NCI-H1105 (cell line): ENCODE results near the gene TTC7B.

ENCODE experiments used
- DNase-seq: peaks from one replicate; lab custom pipeline; 2025; lab: John Stamatoyannopoulos, UW

Gene TTC7B

GRCh38 chr14:90674716-90675115, 141.5 kb downstream of the TTC7B start:
- no peak for DNase-seq

DNA sequence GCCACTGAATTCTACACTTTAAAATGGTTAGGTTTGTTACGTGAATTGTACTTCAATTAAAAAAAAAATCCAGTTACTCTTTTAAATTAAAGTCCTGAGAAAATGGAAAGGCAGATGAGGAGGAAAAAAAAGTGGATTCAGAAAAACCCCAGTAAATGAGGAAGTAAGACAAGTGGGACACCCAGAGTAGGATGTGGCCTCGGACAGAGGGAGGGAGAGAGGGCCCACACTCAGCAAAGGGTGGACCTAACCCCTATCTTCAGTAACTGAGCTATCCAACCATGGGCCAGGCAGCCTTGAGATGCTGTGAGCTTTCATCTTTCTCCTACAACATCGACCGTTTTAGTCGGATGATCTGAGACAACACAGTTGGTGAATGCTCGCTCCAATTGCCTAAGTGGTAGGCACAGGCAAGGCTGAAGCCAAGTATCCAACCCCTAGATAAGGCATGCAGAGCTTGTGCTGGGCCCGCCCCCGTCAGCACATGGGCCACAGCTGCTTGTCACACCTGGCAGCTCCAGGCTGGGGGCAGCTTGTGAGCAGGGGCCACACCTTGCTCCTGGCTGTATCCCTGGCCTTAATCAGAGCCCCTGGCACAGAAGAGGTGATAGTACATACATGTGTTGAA, 142.1 kb downstream of the TTC7B start:
- DNase-seq, result no peak

- DNase-seq, result no peak
Observed at GRCh38 chr14:90671382-90672234, 144.6 kb downstream of the TTC7B start.

DNA sequence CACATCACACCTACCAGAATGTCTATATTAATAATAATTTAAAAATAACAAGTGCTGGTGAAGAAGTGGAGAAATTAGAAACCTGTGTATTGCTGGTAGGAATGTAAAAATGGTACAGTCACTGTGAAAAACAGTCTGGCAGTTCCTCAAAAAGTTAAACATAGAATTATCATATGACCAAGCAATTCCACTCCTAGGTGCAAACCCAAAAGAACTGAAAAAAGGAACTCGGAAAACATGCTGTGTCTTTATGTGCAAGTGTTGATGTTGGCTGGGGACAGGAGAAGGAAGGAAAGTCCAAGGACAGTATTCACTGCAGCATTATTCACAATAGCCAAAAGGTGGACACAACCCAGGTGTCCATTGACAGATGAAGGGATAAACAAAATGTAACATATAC, 146.5 kb downstream of the TTC7B start:
- DNase-seq, result no peak

DNA sequence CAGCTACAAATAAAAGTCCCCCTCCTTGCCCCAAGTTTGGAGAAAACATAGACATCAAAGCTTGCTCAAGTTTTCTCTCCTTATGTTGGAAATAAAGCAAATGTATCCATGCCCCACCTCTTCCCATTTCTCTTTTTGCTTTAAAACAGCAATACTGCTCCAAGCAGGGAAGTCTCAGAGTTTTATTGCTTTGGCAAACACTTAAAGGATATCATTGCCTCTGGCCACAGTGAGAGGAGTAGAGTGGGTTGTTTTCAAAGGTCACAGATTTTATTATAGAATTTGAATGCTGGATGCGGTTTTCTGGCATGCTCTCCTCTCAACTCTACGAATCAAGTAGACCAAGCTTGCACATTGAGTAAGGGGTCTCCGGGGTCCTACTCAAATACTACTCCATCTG, 149.7 kb downstream of the TTC7B start:
- DNase-seq, result no peak

- no peak for DNase-seq
Observed at GRCh38 chr14:90665321-90666000, 150.8 kb downstream of the TTC7B start.

- no peak for DNase-seq
Observed at GRCh38 chr14:90664911-90665310, 151.3 kb downstream of the TTC7B start.

- DNase-seq, result no peak
Observed at GRCh38 chr14:90663680-90664079, 152.6 kb downstream of the TTC7B start.

- DNase-seq, result no peak
Observed at GRCh38 chr14:90663140-90663539, 153.1 kb downstream of the TTC7B start.

DNA sequence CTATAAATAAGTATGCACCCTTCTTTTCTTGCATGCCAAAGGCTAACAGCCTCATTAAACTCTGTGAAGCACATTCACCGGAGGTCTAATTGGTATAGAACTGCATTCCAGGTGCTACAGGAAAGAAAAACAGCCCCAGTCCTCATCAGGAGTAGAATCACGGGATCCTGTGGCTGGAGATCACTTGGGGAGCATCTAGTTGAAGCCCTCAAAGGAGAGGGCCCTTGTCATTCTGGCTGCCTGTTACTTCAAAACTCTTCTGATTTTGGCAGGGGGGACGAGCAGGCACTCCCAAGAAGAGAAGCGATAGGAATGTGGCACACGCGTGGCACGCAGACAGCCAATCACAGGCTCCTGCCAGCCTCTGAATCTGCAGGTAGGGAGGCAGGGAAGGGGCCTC, 154.4 kb downstream of the TTC7B start:
- no peak for DNase-seq

GRCh38 chr14:90660865-90661570, 155.2 kb downstream of the TTC7B start:
- no peak for DNase-seq

DNA sequence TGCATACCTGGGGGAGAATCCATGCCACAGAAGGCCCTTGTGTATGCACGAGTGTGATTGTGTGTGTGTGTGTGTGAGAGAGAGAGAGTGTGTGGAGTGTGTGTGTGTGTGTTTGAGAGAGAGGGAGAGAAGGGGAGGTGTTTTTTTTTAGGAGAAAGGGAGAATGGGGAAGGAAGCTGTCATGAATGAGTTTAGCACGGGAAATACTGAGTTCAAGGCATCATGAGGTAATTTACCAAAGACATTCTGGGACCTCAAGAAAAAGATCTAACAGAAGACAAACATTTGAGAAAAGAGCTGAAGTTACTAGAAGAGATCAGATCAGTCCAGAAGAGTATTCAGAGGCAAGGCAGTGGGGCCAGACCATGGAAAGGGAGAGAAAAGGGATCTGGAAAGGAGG, 157.1 kb downstream of the TTC7B start:
- DNase-seq, result no peak

GRCh38 chr14:90658541-90658967, 157.7 kb downstream of the TTC7B start:
- no peak for DNase-seq

DNA sequence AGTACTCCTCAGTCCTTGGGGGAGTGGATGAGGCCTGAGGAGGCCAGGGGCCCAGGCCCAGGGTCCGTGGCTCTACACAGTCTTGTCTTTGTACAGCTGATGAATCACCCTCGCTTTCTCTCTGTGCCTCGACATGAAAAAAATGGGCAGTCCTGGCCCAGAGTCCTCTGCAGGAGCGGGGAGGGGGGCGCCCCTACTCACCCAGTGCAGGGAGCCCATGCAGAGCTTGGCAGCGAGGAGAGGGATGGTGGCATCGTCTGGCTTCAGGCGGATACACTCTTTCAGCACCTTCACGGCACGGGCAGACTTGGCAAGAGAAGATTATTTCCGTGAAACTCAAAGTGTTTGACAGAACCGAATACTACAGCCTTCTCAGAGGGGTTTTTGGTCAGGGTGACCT, 159.3 kb downstream of the TTC7B start:
- DNase-seq, result no peak

DNA sequence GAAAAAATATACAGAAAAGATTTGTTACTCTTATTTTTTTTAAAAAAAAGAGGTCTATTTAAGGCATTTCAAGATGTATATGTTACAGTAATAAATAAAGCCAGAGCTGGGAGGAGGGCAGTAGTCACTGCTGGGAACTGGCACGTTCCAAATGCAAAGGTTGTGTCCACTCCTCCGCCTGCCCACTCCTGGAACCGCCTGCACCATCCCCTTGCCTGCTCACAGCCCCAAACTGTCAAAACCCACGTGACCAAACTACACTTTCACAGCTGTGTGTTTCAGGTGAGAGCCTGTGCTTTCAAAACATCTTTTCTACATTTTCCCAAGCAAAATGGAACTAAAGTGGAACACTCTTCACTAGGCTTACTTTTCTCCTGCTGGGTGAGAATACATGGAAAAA, 160.4 kb downstream of the TTC7B start:
- no peak for DNase-seq

- no peak for DNase-seq
Observed at GRCh38 chr14:90654831-90655276, 161.4 kb downstream of the TTC7B start.

DNA sequence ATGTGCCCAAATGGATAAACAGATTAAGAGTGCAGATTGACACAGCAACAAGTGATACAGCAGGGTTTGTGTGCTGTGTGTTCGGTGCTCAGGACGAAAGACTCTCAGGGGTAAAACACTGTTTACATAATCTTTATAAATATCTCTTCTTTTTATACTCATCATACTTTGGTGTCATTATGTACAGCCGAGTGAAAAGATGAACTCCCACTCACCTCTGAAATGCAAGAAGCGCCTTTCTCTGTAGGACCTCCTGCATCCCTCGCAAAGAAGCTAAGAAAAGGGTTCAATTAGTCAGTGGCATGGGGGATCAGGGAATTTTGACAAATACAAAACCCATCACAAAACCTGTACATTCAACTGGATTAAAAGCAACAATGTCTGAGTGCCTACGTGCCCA, 163.6 kb downstream of the TTC7B start:
- no peak for DNase-seq

DNA sequence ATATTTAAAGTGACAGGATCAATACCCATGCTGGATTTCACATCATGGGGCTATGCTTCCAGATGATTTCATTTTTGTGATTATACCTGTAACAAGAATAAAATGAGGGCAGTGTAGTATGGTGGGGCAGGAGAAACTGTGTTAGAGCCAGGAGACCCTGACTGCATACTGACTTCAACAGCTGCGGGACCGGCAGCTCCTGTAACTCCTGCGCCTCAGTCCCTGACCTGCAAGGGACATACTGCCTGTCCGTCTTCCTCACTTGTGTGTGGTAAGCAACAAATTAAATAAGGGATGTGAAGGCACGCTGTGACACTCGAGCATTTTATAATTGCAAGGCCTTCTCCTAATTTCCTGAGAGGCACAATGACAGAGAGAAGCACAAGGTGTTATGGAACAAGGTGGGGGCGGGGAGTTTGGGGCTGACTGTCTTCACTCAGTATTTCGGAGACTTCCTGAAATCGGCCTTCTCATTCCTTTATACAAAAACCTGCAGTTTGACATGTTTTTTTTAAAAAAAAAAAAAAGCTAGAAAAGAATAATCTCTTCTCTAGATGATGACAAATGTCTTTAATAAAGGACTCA, 164.2 kb downstream of the TTC7B start:
- no peak for DNase-seq

DNA sequence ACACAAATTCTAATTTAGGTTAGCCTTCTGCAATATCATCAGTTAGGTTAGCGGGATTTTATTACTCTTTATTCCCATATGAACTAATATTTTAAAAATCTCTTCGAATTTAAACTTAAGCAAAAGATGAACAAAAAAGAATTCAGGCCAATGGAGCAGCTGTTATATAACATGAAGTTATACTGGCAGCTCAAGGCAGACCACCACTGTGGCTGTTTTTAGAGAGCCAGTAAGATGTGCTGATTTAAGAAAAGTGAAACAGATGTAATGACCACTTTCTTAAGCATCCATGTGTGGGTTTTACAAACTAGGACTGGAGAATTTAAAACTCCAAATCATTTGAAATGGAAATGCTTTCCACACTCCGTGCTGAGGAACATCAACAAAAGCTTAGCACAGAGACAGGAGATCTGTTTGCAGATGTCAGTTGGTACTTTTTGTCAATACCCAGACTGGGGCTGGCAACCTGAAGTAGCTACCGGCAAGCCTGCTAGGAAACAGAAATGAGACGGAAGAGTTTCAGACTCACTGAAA, 164.9 kb downstream of the TTC7B start:
- no peak for DNase-seq

- no peak for DNase-seq
Observed at GRCh38 chr14:90649557-90650135, 166.6 kb downstream of the TTC7B start.

DNA sequence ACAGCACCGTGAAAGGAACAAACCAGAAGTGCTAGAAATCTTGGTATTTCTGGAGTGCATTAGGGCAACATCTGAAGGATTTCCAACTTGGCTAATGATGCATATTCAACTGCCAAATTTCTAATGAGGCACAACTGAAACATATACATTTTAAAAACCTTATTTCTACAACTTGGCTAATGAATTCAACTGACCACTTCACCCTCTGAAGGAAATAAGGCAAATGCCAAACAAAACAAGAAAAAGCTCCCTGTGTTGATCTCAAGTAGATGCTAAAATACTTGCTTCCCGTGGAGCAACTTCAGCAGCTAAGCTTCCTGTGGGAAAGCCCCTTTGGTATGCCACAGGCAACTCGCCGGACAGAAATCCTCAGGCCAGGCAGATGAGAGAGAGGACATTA, 167.1 kb downstream of the TTC7B start:
- no peak for DNase-seq
